DMS114 treated with DMSO at 0.1 percent for 48 hours (cell line): ENCODE results near the gene CAMTA1.
A peak's percentile ranks its signal among the peaks of the same experiment; 100 is the strongest.

ENCODE experiments used
- DNase-seq: peaks from one replicate; lab custom pipeline; 2025; ENCODE audit not compliant: unreplicated experiment; lab: John Stamatoyannopoulos, UW

The CAMTA1 gene

DNA sequence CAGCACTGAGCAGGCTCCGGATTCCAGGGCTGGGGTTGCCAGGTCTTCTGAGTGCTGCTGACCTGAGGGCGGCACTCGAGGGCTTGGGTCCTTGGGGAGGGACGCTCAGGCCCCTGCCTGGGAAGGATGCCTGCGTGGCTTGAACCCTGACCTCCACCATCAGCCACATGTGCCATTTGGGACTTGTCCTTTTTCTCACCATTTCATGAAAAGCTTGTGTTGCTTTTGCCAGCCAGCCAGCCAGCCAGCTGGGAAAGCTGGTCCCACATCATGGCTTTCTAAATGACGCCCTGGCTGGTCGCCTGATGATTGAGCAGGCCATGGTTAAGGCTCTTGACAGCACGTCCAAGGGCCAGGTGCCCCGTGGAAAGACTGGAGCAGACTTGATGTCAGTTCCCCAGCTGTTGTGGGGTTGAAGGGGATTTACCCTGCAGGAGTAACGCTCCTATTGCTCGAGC lies 168.7 kb downstream of the CAMTA1 start:
- no peak for DNase-seq

GRCh38 chr1:6954591-6954990 lies 169.3 kb downstream of the CAMTA1 start:
- no peak for DNase-seq

DNA sequence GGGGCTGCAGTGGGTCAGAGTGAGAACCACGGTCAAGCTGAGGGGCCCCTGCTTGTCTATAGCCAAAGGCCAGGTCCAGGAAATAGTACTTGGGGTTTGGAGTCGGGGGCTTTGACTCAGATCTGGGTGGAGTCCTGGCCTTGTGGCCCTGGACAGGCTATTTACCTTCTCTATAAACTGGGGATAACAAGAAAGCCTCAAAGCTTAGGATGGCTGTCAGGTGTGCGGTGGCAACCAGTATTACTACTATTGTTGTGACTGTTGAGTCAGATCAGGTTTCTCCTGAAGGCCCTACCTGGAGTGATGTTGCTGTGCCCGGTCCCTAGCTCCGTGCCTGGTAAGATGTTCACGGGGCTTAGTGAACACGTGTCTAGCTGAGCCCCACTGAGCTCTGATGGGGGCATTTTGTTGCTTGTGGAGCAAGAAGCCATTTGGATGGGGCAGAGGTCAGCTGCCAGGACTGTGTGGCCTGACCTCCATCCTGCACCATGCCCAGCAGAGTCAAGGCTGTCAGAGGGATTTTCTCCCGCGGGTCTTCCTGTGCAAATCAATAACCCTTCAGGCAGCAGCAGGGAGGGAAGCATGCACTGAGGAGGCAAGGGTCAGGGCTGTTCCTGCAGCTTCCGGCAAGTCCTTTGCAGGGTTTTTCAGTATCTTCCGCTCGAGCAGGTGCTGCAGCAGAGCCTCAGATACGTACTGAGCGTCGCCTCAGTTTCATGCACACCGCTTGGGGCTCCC lies 170.3 kb downstream of the CAMTA1 start:
- DNase-seq = no peak

DNA sequence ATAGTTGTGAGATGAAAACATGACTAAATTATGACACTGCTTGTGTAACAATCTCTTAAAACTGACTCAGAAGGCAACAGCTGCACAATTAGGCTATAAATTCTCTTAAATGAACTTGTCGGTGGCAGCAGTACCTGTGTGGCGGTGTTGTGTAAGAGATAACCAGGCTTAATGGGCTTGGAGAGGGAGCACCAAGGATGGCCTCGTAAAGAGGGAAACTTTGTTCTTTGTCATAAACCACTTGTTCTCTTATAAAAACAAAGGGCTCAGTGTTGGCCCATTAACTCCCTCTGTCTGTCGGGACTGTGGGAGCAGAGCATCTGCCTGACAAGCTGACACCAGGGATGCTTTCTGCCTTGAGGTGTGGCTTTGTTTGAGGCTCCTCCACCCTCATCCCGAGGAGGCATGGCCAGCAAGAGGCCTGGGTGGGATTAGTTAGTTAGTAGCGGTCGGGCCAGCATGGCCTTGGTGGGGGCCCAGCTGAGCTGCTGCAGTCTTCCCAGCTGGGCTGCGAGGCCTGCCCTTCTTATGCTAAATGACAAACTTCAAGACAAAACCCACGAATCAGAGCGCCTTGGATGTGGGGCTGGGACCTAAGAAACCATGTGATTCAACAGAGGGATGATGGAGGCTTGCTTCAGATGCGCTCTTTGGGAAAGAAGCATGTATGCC lies 171.4 kb downstream of the CAMTA1 start:
- DNase-seq = no peak

GRCh38 chr1:6957341-6957740 lies 172.1 kb downstream of the CAMTA1 start:
- DNase-seq = no peak

DNA sequence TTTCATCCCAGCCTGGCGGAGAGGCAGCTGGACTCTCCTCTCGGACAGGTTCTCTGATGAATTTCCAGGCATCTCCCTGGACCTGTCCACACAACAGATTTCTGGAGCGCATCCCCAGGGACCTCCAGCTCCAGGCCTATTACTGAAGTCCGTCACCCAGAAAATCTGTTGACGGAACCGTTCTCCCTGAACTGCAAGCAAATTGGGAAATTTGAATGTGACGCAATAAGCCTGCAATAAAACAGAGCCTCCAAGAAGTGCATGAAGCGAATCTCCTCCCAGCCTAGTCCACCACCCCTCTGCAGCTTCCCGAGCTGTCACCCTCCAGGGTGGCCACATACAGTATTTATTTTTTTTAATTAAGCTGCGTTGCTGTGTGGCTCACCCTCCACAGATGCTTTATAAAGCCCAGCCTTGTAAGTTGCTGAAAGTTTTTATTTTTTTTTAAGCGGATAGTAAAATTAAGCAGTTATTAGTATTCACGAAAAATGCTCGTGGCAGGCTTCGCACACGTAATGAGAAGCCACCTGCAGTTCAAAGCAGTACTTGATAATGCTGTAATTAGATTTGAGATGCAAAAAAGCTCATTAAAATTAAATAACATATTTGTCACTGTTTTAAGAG lies 173.3 kb downstream of the CAMTA1 start:
- no peak for DNase-seq

DNA sequence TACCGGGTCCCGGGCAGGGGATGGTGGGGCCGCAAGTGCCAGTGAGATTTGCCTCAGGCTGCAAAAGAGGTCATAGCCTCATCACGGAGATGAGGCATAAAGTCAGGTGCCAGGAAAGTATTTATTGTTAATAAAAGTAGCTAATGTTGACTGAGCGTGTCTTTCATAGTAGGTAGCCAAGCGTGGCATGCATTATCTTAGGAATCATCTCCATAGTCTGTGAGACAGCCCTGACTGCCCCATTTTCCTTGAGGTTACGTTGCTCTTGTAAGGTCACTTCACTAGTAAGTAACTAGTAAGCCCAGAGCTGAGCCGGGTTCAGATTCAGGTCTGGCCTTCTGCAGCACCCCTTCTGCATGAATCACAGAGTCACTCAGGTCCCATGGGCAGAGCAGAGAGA lies 174.2 kb downstream of the CAMTA1 start:
- no peak for DNase-seq

DNA sequence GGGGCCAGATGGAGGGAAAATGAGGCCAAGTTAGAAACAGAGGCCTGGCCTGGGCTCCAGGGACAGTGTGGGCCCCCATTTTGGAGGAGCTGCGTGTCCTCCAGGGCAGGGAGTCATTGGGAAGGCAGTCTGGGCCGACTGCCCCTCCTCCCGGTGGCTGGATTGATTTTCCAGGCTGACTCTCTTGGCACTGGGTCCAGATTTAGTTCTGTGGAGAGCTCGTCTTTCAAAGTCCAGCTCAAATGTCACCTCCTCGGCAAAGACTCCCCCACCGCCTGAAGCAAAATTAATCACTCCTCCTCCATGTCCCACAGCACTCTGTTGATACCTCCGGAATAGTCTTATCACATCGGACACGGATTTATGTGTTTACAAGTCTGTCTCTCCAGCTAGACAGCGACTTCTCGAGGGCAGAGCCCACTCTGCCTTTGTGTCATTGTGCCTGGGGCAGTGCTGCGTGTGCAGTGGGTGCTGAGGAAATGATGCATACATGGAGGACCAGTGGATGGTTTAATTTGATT lies 175.1 kb downstream of the CAMTA1 start:
- DNase-seq = no peak

- DNase-seq = no peak
Measured at GRCh38 chr1:6960860-6961259, 175.6 kb downstream of the CAMTA1 start.

DNA sequence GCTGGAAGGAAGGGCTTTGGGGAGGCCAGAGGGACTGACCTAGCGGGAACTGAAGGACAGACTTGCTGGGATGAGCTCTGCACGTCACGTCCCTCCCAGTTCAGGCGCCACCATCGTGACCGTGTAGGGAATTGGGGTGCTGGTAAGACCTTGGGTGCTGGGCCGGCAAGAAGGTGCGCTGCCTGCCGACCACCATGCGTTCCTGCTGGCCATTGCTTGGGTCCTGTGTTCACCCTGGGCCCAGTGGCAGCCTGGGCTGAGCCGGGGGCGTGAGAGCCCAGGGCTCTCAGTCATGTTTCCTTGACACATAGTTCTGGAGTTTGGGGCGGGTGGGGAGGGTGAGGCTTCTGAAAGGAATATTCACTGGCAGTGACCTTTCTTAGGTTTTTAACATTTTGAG lies 176.0 kb downstream of the CAMTA1 start:
- no peak for DNase-seq

- no peak for DNase-seq
Measured at GRCh38 chr1:6961905-6962477, 176.7 kb downstream of the CAMTA1 start.

DNA sequence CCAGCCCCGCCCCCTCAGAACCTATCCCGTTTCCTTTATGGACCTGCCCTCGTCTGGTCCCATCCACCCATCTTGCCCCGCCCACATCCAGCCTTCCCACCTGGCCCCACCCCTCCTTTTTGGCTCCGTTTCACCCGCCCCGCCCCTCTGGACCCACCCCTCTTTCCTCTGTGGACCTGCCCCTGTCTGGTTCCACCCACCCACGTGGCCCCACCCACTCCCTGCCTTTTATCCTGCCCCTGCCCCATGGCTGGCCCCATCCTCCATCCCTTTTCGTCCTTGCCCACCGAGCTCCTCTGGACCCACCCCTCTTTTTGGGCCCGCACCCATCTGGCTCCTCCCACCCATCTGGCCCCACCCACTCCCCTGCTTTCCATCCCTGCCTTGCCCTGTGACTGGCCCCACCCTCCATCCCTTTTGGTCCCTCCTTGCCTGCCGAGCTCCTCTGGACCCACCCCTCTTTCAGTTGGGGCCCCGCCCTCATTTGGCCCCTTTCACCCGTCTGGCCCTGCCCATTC lies 177.3 kb downstream of the CAMTA1 start:
- peak; percentile 87 for DNase-seq

DNA sequence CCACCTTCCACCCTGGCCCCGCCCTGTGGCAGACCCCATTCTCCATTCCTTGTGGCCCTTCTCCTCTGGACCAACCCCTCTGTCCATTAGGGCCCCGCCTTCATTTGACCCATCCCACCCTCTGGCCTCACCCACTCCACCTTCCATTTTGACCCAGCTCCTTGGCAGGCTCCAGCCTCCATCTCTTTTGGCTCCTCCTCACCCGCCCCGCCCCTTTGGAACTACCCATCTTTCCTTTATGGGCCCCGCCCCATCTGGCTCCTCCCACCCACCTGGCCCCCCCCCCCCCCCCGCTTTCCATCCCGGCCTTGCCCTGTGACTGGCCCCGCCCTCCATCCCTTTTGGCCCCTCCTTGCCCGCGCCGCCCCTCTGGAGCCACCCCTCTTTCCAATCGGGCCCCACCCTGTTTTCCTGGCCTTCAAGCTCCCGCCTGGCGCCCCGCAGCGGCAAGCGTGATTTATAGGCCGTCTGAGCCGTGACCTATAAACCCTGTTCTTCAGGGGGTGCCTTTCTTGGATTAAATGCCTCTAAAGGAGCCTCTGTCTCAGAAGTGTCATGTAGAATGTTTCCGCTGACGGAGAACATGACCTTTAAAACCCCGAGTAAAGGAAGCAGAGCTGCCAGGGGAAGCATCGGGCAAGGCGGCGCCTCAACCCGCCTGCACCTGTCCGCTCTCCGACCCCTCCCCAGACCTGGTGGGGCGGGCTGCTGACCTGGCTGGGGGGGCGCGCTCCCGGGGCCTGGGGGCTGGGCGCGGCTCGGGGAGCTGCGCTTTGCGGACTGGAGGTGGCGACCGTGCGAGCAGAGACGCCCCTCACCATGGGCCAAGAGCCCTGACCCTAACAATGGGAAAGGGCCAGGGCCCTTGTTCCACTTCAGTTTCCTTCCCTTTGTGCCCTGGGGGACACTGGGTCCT lies 178.0 kb downstream of the CAMTA1 start:
- DNase-seq = peak; percentile 83

GRCh38 chr1:6963912-6964307 lies 178.7 kb downstream of the CAMTA1 start:
- DNase-seq = no peak

GRCh38 chr1:6965083-6965934 lies 180.1 kb downstream of the CAMTA1 start:
- no peak for DNase-seq

DNA sequence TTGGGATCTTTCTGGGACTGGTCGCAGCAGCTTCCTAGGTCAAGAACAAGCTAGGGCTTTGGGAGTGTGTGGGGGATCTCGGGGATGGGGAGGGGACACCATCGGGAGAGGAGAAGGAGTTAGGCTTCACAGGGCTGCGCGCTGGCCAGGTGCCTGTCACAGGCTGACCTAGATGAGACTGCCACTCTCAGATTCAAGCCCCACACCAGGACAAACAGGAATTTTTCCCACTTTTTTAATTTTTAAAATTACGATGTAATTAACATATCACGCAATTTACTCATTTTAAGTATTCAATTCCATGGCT lies 180.6 kb downstream of the CAMTA1 start:
- DNase-seq = no peak

GRCh38 chr1:6966326-6966725 lies 181.1 kb downstream of the CAMTA1 start:
- no peak for DNase-seq

GRCh38 chr1:6967431-6968111 lies 182.3 kb downstream of the CAMTA1 start:
- DNase-seq = no peak

GRCh38 chr1:6969106-6969505 lies 183.9 kb downstream of the CAMTA1 start:
- no peak for DNase-seq
